SK-N-MC (cell line): ENCODE data around the gene CDK5RAP1.

ENCODE experiments used
- EZH2 ChIP-seq: fragments of 200-600 bp; sonication (generic); IDR thresholded peaks from one replicate; pipeline ENCODE4 v1.6.1; 2017; ENCODE audit warnings: antibody characterized with exemption
- FOXP2 ChIP-seq: optimal IDR thresholded peaks from 2 replicates; pipeline ENCODE3; 2011; ENCODE audit warnings: mild to moderate bottlenecking, moderate library complexity; ENCODE audit not compliant: insufficient read depth; ENCODE audit errors: extremely low read length, control extremely low read depth
- POLR2AphosphoS5 ChIP-seq: IDR thresholded peaks from 2 replicates; pipeline ENCODE4 v1.6.1; 2012; ENCODE audit warnings: mild to moderate bottlenecking, low read depth, low read length, borderline replicate concordance

DNA sequence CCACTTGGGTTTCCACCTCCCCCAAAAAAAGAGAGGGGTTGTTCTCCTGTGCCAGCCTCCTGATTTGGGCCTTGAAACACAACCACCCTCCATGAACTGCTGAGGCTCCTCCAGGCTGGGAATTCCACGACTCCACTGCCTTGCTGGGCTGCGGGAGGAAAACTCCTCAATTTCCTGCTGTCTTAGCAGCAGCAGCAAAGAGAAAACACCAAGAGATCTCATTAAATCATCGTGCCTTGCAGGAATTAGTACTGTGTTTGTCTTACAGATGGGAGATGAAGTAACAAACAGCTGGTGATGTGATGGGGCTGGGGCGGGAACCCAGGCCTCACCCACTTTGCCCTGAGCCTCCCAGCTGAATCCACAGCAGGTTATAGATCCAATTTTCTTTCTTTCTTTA lies 89.3 kb downstream of the CDK5RAP1 start:
- TF ChIP-seq EZH2: no peak
- no peak for TF ChIP-seq POLR2AphosphoS5
- no peak for TF ChIP-seq FOXP2
